Neural progenitor cell (in vitro differentiated cells): ENCODE results near the gene ZBTB4. TPM values are rescaled to one million over a fixed set of nuclear protein-coding genes. Genes with fewer than 3 reads are reported as not detected.
"Not testable (repeated sequence)": the region's sequence is repeated elsewhere in the genome, so short reads cannot be mapped to it uniquely, and the experiment has no call there.

Experiments
- DNase-seq: peaks from one replicate; pipeline ENCODE4 v3.0.0-alpha.2; 2016; ENCODE audit warnings: low spot score
- H2AFZ ChIP-seq: fragments of 200-600 bp; sonication (generic); replicated peaks from 2 replicates; pipeline ENCODE4 v1.6.1; 2016; ENCODE audit warnings: antibody characterized with exemption
- H3F3A ChIP-seq: fragments of 200-600 bp; sonication (generic); 2 replicates; pipeline ENCODE4 v1.6.1; 2016; ENCODE audit warnings: antibody characterized with exemption, low read depth
- H3K27ac ChIP-seq: fragments of 200-600 bp; sonication (generic); 2 replicates; pipeline ENCODE4 v1.5.1; 2016; ENCODE audit warnings: mild to moderate bottlenecking
- H3K27me3 ChIP-seq: fragments of 200-600 bp; sonication (generic); 2 replicates; pipeline ENCODE4 v1.6.1; 2016; ENCODE audit warnings: mild to moderate bottlenecking, moderate library complexity
- H3K36me3 ChIP-seq: fragments of 200-600 bp; sonication (generic); 2 replicates; pipeline ENCODE4 v1.5.1; 2016
- H3K4me1 ChIP-seq: fragments of 200-600 bp; sonication (generic); 2 replicates; pipeline ENCODE4 v1.6.1; 2016; ENCODE audit warnings: mixed run types
- H3K4me2 ChIP-seq: fragments of 200-600 bp; sonication (generic); 2 replicates; pipeline ENCODE4 v1.6.1; 2016
- H3K4me3 ChIP-seq: fragments of 200-600 bp; sonication (generic); 2 replicates; pipeline ENCODE4 v1.5.1; 2016
- H3K79me2 ChIP-seq: fragments of 200-600 bp; sonication (generic); 2 replicates; pipeline ENCODE4 v1.6.1; 2016; ENCODE audit warnings: low read depth
- H3K9ac ChIP-seq: fragments of 200-600 bp; sonication (generic); 2 replicates; pipeline ENCODE4 v1.6.1; 2016
- H3K9me3 ChIP-seq: fragments of 200-600 bp; sonication (generic); 2 replicates; pipeline ENCODE4 v1.5.1; 2016; ENCODE audit warnings: low read depth
- H4K20me1 ChIP-seq: fragments of 200-600 bp; sonication (generic); 2 replicates; pipeline ENCODE4 v1.6.1; 2016; ENCODE audit warnings: low read depth
- H3K27ac Mint-ChIP-seq: 3 replicates; pipeline ENCODE4 v1.8.0; 2021; ENCODE audit warnings: mixed read lengths
- H3K27me3 Mint-ChIP-seq: 2 replicates; pipeline ENCODE4 v1.8.0; 2022; ENCODE audit warnings: low read depth, mild to moderate bottlenecking, inconsistent platforms, moderate library complexity, mixed read lengths; ENCODE audit not compliant: insufficient read depth
- H3K36me3 Mint-ChIP-seq: 3 replicates; pipeline ENCODE4 v1.8.0; 2021; ENCODE audit warnings: mixed read lengths
- H3K4me1 Mint-ChIP-seq: 3 replicates; pipeline ENCODE4 v1.8.0; 2021; ENCODE audit warnings: mixed read lengths
- H3K4me3 Mint-ChIP-seq: 3 replicates; pipeline ENCODE4 v1.8.0; 2021; ENCODE audit warnings: mild to moderate bottlenecking, moderate library complexity, mixed read lengths
- H3K9me3 Mint-ChIP-seq: 3 replicates; pipeline ENCODE4 v1.8.0; 2020; ENCODE audit warnings: mixed read lengths
- CTCF ChIP-seq: fragments of 200-600 bp; sonication (generic); IDR thresholded peaks from 2 replicates; pipeline ENCODE4 v1.5.1; 2017; ENCODE audit warnings: antibody characterized with exemption, mild to moderate bottlenecking
- EZH2 ChIP-seq: fragments of 200-600 bp; sonication (generic); IDR thresholded peaks from 2 replicates; pipeline ENCODE4 v1.6.1; 2017; ENCODE audit warnings: antibody characterized with exemption, mild to moderate bottlenecking, moderate library complexity
- EZH2phosphoT487 ChIP-seq: fragments of 200-600 bp; sonication (generic); IDR thresholded peaks from 2 replicates; pipeline ENCODE4 v1.6.1; 2017; ENCODE audit warnings: antibody characterized with exemption
- total RNA-seq: library from RNA; depleted of rRNA; stranded (reverse); fragments of >200 nt; gene quantifications from 2 replicates; pipeline ENCODE4 v1.2.3, GENCODE V29; 2015; ENCODE audit warnings: low replicate concordance

Gene ZBTB4
- total RNA-seq, 1 donor from 2014 or later = 5.4 TPM

DNA sequence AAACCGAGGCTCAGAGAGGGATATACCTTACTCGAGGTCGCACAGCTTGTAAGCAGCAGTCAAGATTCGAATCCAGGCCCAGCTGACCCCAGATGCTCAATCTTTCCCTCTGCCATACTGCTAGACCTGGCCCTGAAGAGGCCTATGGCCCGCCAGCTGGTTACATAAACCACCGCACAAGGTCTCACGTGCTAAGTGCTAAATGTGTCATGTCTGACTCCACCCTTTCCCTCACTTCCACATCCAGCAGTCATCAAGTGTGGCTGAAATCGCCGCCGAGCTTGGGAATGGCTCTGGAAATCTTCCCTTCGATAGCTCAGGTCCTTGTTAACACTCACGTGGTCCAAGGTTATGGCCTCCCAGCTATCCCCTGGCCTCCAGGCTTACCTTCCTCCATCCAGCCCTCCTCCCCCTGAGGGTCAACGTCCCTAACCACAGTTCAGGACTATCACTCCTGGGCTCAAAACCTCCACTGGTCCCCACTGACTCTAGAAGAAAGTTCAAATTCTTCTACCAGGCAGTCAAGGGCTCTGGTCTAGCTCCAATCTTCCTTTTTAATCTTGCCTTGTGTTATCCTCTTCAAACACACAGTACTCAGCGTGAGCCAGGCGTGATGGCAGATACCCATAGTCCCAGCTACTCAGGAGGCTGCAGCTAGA lies 3.5 kb downstream of the ZBTB4 start:
- peaks cover 24% of the 10 kb centered on the region for H3F3A ChIP-seq
- peaks cover 7% of the 10 kb centered on the region for H3K36me3 Mint-ChIP-seq
- H3K9ac ChIP-seq = no peak overlapping the region
- no peak for TF ChIP-seq EZH2
- no peak for TF ChIP-seq CTCF
- no peak for TF ChIP-seq EZH2phosphoT487
- H3K9me3 Mint-ChIP-seq = no peaks in the 10 kb centered on the region
- no peak overlapping the region for H2AFZ ChIP-seq
- no peaks in the 10 kb centered on the region for H3K9me3 ChIP-seq
- H3K79me2 ChIP-seq = peaks cover 78% of the 10 kb centered on the region
- peaks cover 35% of the 10 kb centered on the region for H3K4me1 Mint-ChIP-seq
- no peaks in the 10 kb centered on the region for H3K36me3 ChIP-seq
- peak overlapping the region; percentile 73 for H3K27ac Mint-ChIP-seq
- H3K27ac ChIP-seq = no peak overlapping the region
- H3K4me1 ChIP-seq = peaks cover 10% of the 10 kb centered on the region
- no peaks in the 10 kb centered on the region for H3K27me3 ChIP-seq
- peaks cover 29% of the 10 kb centered on the region for H4K20me1 ChIP-seq
- peaks cover 10% of the 10 kb centered on the region for H3K27me3 Mint-ChIP-seq
- H3K4me3 Mint-ChIP-seq = peak overlapping the region; percentile 11
- no peak overlapping the region for H3K4me3 ChIP-seq
- H3K4me2 ChIP-seq = no peak overlapping the region
- no peak for DNase-seq

GRCh38 chr17:7474767-7475166 lies 4.7 kb downstream of the ZBTB4 start:
- not testable (repeated sequence) for H3K9me3 ChIP-seq, H3K27me3 ChIP-seq, H3K4me3 Mint-ChIP-seq, H2AFZ ChIP-seq, DNase-seq, H3K27ac ChIP-seq, H3K9ac ChIP-seq, H3K9me3 Mint-ChIP-seq, H3K4me3 ChIP-seq, H3K27ac Mint-ChIP-seq, H3K27me3 Mint-ChIP-seq, H3K36me3 ChIP-seq, H3K36me3 Mint-ChIP-seq, H3K4me2 ChIP-seq, H3K4me1 ChIP-seq
- H3F3A ChIP-seq = peaks cover 15% of the 10 kb centered on the region
- H3K4me1 Mint-ChIP-seq = peaks cover 26% of the 10 kb centered on the region
- H4K20me1 ChIP-seq = peaks cover 29% of the 10 kb centered on the region
- peaks cover 69% of the 10 kb centered on the region for H3K79me2 ChIP-seq

DNA sequence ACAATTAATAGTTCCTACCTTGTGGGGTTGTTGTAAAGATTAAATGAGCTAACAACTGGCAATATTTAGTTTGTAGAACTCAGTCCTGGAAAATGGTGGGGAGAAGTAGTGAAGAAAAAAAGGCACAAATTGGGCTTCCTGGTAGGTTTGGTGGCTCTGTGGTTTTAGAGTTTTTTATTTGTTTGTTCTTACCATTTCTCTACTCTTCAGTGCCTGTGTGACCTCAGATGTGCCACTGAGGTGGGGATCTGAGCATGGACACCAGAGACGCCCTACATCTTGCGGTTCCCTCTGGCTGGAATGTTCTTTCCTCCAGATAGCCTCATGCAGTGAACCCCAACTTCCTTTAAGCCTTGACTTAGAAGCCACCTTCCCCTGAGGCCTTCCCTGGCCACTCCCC lies 7.7 kb downstream of the ZBTB4 start:
- Histone ChIP-seq H3K79me2 (peaks cover 41% of the 10 kb centered on the region), H3K27ac (no peak overlapping the region), H3K9ac (no peak overlapping the region), H3K4me3 (no peak overlapping the region), H3F3A (no peaks in the 10 kb centered on the region), H3K4me1 (no peaks in the 10 kb centered on the region), H2AFZ (no peak overlapping the region), H3K4me2 (no peak overlapping the region), H4K20me1 (peaks cover 33% of the 10 kb centered on the region), H3K36me3 (no peaks in the 10 kb centered on the region), H3K27me3 (no peaks in the 10 kb centered on the region), H3K9me3 (no peaks in the 10 kb centered on the region)
- peaks cover 8% of the 10 kb centered on the region for H3K36me3 Mint-ChIP-seq
- H3K27me3 Mint-ChIP-seq = peaks cover 7% of the 10 kb centered on the region
- H3K4me1 Mint-ChIP-seq = peaks cover 28% of the 10 kb centered on the region
- H3K4me3 Mint-ChIP-seq = no peak overlapping the region
- TF ChIP-seq EZH2phosphoT487 (no peak), EZH2 (no peak), CTCF (no peak)
- DNase-seq = no peak
- H3K9me3 Mint-ChIP-seq = no peaks in the 10 kb centered on the region
- H3K27ac Mint-ChIP-seq = no peak overlapping the region

DNA sequence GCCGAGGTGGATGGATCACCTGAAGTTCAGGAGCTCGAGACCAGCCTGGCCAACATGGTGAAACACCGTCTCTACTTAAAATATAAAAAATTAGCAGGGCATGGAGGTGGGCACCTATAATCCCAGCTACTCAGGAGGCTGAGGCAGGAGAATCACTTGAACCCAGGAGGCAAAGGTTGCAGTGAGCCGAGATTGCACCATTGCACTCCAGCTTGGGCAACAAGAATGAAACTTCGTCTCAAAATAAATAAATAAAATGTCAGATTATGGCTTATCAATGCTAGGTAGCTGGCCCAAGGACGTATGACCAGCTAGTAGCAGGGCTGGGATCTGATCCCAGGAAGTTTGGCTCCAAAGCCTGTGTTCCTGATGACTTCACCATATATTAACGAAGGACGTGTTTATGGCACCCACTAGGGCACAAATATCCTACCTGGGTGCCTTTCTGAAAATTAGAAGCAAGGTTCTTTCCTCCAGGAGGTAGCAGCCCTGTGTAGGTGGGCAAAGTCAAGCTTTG lies 8.9 kb downstream of the ZBTB4 start:
- not testable (repeated sequence) for H3K27me3 Mint-ChIP-seq, H3K9me3 ChIP-seq, H3F3A ChIP-seq, H3K36me3 Mint-ChIP-seq, H3K9ac ChIP-seq, H3K27ac Mint-ChIP-seq, DNase-seq, H3K27me3 ChIP-seq, H3K36me3 ChIP-seq, H3K9me3 Mint-ChIP-seq, H2AFZ ChIP-seq, H3K27ac ChIP-seq, H3K4me1 ChIP-seq, H3K4me3 Mint-ChIP-seq, H3K4me2 ChIP-seq, H3K4me3 ChIP-seq
- H4K20me1 ChIP-seq = peaks cover 24% of the 10 kb centered on the region
- H3K4me1 Mint-ChIP-seq = peaks cover 25% of the 10 kb centered on the region
- peaks cover 29% of the 10 kb centered on the region for H3K79me2 ChIP-seq

DNA sequence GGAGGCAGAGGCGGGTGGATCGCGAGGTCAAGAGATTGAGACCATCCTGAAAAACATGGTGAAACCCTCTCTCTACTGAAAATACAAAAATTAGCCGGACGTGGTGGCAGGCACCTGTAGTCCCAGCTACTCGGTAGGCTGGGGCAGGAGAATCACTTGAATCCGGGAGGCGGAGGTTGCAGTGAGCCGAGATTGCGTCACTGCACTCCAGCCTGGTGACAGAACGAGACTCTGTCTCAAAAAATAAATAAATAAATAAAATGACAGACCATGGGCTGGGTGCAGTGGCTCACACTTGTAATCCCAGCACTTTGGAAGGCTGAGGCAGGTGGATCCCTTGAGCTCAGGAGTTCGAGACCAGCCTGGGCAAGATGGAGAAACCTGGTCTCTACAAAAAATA lies 9.6 kb downstream of the ZBTB4 start:
- not testable (repeated sequence) for H3K9me3 ChIP-seq, H3K27me3 Mint-ChIP-seq, H3K36me3 ChIP-seq, H3K27me3 ChIP-seq, H2AFZ ChIP-seq, H3K4me3 ChIP-seq, H3K4me2 ChIP-seq, H3K27ac ChIP-seq, H3K4me3 Mint-ChIP-seq, H3K9ac ChIP-seq, H3F3A ChIP-seq, DNase-seq, H3K9me3 Mint-ChIP-seq, H3K27ac Mint-ChIP-seq, H3K36me3 Mint-ChIP-seq, H3K4me1 ChIP-seq
- H4K20me1 ChIP-seq = peaks cover 24% of the 10 kb centered on the region
- H3K4me1 Mint-ChIP-seq = peaks cover 25% of the 10 kb centered on the region
- peaks cover 23% of the 10 kb centered on the region for H3K79me2 ChIP-seq
